Astrocyte of the spinal cord (primary cell): ENCODE results near the gene SMARCC2.

ENCODE experiments used
- DNase-seq: peaks from one replicate; pipeline ENCODE4 v3.0.0; 2011; ENCODE audit warnings: low read depth, low spot score
- H3K4me3 ChIP-seq: 2 replicates; pipeline ENCODE4 v1.5.1; 2011; ENCODE audit warnings: low read depth, mild to moderate bottlenecking, low read length, moderate library complexity
- in situ Hi-C: cut with HindIII; loops from 2 replicates; pipeline ENCODE4 v1.10.0; 2017; ENCODE audit warnings: low sequenced_read_pairs
- TF ChIP-seq, protein P1 (sequence below): IDR thresholded peaks from 2 replicates; pipeline ENCODE4 v1.5.1; 2012; ENCODE audit warnings: low read depth, mild to moderate bottlenecking, low read length, inconsistent platforms

Gene SMARCC2

DNA sequence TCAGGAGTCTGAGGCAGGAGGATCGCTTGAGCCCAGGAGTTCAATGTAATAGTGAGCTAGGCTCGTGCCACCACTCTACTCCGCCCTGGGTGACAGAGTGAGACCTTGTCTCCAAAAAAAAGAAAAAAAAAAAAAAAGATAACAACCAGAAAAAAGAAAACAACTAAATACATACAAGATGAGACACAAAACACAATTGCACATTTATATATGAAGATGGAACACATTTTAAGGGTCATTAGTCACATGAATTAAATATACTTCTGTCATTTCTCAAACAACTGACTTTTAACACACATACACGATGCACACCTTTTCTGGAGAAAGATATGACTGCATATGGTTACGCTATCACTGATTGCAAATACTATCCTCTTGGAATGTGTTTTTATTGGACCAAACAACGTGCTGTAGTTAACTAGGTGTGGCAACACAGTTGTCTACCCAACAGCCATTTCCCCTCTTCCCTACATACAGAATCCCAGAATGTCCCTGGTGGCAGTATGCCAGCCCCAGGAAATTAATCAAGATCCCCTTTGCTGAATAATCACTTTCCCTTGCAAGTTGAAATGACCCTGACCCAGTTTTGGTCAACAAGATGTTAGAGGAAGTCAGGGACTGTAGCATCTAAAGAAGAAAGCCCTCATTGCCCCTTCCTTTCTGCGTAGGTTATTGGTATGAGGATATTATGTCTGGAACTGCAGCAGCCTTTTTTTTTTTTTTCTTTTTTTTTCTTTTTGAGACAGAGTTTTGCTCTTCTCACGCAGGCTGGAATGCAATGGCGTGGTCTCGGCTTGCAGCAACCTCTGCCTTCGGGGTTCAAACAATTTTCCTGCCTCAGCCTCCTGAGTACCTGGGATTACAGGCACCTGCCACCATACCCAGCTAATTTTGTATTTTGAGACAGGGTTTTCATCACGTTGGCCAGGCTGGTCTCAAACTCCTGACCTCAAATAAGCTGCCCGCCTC is 42.5 kb downstream of the SMARCC2 start:
- DNase-seq = no peak
- no peak overlapping the region for H3K4me3 ChIP-seq
- in situ Hi-C loops = no loop called here
- TF ChIP-seq, protein P1, sequence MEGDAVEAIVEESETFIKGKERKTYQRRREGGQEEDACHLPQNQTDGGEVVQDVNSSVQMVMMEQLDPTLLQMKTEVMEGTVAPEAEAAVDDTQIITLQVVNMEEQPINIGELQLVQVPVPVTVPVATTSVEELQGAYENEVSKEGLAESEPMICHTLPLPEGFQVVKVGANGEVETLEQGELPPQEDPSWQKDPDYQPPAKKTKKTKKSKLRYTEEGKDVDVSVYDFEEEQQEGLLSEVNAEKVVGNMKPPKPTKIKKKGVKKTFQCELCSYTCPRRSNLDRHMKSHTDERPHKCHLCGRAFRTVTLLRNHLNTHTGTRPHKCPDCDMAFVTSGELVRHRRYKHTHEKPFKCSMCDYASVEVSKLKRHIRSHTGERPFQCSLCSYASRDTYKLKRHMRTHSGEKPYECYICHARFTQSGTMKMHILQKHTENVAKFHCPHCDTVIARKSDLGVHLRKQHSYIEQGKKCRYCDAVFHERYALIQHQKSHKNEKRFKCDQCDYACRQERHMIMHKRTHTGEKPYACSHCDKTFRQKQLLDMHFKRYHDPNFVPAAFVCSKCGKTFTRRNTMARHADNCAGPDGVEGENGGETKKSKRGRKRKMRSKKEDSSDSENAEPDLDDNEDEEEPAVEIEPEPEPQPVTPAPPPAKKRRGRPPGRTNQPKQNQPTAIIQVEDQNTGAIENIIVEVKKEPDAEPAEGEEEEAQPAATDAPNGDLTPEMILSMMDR = no peak

DNA sequence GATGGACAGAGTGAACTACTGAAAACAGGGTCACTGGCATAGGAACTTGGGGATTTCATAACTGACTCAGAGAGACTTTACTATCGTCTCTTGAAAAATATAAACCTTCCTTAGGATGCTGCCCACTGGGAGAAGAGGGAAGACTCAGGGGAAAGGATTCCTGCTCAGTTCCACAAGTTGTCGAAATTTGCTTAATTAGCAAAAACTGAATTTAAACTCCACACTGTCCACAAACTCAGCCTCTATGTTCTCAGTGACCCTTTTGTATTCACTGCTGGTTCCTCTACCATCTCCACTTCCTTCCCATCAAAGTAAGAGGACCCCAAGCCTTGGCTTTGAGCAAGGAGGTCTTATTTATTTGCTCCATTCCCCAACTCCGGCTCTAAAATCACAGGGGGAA is 44.1 kb downstream of the SMARCC2 start:
- H3K4me3 ChIP-seq = no peak overlapping the region
- TF ChIP-seq, protein P1 = no peak
- in situ Hi-C loops = no loop called here
- no peak for DNase-seq

DNA sequence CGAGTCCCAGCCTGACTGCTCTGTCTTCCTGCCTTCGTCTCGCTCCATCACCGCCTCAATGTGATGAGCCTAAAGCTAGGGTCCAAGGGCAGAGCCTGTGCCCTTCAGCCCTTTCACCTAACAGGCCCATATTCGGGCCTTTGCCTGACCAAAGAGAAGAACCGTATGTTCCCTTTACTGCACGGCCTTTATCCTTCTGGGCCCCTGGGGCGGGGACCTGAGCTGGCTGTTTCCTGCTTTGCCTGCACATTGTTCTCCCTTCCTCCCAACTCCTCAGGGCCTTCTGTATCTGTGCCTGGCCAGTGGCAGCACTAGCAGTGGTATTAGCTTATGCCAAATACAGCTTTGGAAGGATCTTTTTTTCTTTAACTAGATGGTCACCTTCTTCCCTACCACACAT is 45.4 kb downstream of the SMARCC2 start:
- in situ Hi-C loops = no loop called here
- H3K4me3 ChIP-seq = no peak overlapping the region
- TF ChIP-seq, protein P1 = no peak
- DNase-seq = no peak

DNA sequence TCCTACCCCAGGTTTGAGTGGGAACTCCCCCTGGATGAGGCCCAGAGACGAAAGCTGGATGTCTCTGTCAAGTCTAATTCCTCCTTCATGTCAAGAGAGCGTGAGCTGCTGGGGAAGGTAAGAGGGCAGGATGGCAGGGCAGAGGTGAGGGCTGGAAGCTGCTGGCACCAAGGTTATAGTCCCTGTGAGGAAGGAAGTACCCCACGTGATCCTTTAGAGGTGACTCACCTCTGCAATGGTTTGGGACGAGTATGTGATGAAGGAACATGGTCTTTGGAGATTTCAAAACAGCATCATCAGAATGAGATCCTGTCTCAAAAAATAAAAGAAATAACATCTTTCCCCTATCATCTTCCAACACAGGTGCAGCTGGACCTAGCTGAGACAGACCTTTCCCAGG is 46.1 kb downstream of the SMARCC2 start:
- in situ Hi-C loops = no loop called here
- no peak overlapping the region for H3K4me3 ChIP-seq
- TF ChIP-seq, protein P1 = no peak
- DNase-seq = no peak

DNA sequence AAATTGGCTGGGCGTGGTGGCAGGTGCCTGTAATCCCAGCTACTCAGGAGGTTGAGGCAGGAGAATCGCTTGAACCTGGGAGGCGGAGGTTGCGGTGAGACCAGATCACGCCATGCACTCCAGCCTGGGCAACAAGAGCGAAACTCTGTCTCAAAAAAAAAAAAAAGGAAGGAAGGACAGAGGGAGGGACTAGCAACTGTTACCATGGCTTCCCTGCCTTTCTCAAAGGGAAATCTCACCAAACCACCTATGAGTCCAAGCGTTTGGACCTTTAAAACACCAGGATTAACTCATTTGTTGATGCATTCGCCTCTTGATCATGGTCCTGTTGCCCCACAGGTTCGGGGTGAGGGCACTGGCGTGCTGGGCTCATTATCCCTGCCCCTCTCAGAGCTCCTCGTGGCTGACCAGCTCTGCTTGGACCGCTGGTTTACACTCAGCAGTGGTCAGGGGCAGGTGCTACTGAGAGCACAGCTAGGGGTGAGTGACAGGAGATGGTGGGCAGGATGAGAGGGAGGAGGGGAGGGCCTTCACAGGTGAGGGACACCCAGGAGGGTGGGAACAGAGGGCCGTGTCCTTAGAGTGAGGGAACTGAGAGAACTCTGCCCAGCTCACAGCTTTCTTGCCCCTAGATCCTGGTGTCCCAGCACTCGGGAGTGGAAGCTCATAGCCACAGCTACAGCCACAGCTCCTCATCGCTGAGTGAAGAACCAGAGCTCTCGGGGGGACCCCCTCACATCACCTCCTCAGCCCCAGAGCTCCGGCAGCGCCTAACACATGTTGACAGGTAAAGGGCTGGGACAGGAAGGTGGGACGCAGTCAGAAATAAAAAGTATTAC is 47.1 kb downstream of the SMARCC2 start:
- in situ Hi-C loops = no loop called here
- no peak for DNase-seq
- H3K4me3 ChIP-seq = no peak overlapping the region
- TF ChIP-seq, protein P1 = no peak

DNA sequence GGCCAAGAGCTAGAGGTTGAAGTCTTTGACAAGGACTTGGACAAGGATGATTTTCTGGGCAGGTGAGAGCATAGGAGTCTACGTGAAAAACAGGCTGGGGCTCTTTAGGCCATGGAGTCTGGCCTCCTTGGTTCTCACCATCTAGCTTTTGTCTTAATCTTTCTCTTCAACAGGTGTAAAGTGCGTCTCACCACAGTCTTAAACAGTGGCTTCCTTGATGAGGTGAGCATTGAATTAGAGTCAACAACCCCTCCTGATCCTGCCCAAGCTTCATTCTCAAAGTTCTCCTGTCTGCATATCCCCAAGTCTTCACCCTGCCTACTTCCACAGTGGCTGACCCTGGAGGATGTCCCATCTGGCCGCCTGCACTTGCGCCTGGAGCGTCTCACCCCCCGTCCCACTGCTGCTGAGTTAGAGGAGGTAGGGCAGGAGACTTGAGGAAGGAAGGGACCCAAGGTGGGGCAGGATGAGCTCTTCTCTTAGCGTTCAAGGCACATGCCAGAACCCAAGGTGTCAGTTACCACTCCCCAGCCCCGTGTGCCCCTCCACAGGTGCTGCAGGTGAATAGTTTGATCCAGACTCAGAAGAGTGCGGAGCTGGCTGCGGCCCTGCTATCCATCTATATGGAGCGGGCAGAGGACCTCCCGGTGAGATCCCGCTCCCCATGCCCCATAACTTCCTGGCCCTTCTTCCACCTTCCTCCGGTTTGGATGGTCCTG is 51.3 kb downstream of the SMARCC2 start:
- H3K4me3 ChIP-seq = no peak overlapping the region
- TF ChIP-seq, protein P1 = no peak
- DNase-seq = no peak
- in situ Hi-C loops = no loop called here
